GM13977 (cell line): Measurements from ENCODE around the gene MBD5.

Experiments
- DNase-seq: peaks from one replicate; pipeline ENCODE4 v3.0.0; 2012; ENCODE audit warnings: low spot score
- CTCF ChIP-seq: IDR thresholded peaks from 2 replicates; pipeline ENCODE4 v1.5.1; 2012; ENCODE audit warnings: mild to moderate bottlenecking, control low read depth; ENCODE audit not compliant: insufficient read depth; ENCODE audit errors: extremely low read depth, missing control alignments
- in situ Hi-C: fragments of 300-500 bp; cut with MboI; formaldehyde crosslinking; loops from one replicate; pipeline ENCODE4 v1.12.0; 2022; ENCODE audit warnings: low sequenced_read_pairs, low pct_unique_long_range_greater_than_20kb, mixed read lengths, inconsistent platforms; ENCODE audit not compliant: unreplicated experiment

MBD5 gene

GRCh38 chr2:148554459-148555247 is 533.8 kb downstream of the MBD5 start:
- DNase-seq, result no peak
- in situ Hi-C loops, result no loop called here
- no peak for TF ChIP-seq CTCF

- in situ Hi-C loops, result no loop called here
- no peak for DNase-seq
Measured at GRCh38 chr2:148555622-148556294, 534.9 kb downstream of the MBD5 start.

DNA sequence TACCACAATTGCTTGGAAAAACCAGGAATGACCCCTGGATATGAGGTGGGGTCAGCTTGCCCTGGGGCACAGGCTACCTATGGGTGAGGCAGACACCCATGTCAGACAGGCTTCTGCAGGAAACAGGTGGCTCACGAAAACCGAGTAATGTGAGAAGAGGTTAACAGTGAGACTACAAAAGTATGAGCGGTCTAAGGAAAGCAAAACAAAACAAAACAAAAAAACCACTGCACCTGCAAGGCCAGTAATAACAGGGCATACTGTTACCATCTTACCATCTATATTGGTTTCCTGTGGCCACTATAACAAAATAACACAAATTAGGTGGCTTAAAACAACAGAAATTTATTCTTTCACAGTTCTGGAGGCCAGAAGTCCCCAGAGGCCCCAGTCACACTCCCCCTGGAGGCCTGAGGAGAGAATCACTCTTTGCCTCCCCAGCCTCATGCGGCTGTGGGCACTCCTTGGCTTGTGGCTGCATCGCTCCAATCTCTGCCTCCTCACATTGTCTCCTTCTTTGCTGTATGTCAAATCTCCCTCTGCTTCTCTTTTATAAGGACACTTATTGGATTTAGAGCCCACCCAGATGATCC is 537.0 kb downstream of the MBD5 start:
- peak; percentile 41 for DNase-seq
- in situ Hi-C loops, result no loop called here

More at GRCh38 chr2:148555622-148556294, 534.9 kb downstream of the MBD5 start:
- no peak for TF ChIP-seq CTCF

GRCh38 chr2:148560496-148560895 is 539.6 kb downstream of the MBD5 start:
- DNase-seq, result no peak
- in situ Hi-C loops, result no loop called here
- no peak for TF ChIP-seq CTCF

More for the DNA sequence above, 537.0 kb downstream of the MBD5 start:
- peak; percentile 31 for TF ChIP-seq CTCF

GRCh38 chr2:148561389-148561788 is 540.5 kb downstream of the MBD5 start:
- in situ Hi-C loops, result no loop called here
- no peak for TF ChIP-seq CTCF
- DNase-seq, result no peak

DNA sequence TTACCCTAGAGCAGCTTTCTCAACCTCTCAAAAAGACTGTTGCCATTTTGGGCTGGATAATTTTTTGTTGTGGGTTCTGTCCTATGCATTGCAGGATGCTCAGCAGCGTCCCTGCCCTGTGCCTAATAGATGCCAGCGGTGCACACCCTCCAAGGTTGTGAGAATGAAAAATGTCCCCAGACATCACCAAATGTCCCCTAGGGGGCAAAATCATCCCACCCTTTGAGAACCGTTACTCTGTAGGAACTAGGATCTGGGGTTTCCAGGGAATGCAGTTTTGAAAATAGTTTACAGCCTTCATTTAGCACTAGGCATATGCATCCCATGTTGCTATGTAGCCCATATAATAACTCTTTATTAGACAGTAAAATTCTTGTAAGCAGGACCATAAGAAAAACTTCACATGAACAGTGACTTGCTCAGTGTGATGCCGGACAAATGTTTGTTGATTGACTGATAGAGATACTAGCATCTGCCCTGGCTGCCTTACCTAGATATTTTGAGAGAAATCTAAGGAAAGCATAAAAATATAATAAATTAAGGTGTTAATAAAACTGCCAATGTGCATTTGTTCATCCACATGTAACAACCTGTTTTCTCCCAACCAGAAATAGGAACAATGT is 544.5 kb downstream of the MBD5 start:
- TF ChIP-seq CTCF, result peak; percentile 37
- in situ Hi-C loops, result no loop called here
- no peak for DNase-seq
